ENCODE results near the gene FBXO21.

- TF ChIP-seq EZH2phosphoT487 (conservative IDR thresholded peaks at IDR 0.05; ENCODE audit: low read length) (no peak), CTCF (IDR thresholded peaks at IDR 0.05; ENCODE audit: insufficient read depth, low read length, poor library complexity, severe bottlenecking) (no peak)
Observed at GRCh38 chr12:117218149-117218548, 27.9 kb upstream of the FBXO21 start.
